GM10266 (cell line): ENCODE measurements around the gene TFIP11.

Source experiments
- DNase-seq: peaks from one replicate; pipeline ENCODE4 v3.0.0; 2012; ENCODE audit errors: extremely low spot score
- CTCF ChIP-seq: IDR thresholded peaks from 2 replicates; pipeline ENCODE4 v1.5.1; 2012; ENCODE audit warnings: mild to moderate bottlenecking, low read depth; ENCODE audit not compliant: control insufficient read depth, insufficient read depth; ENCODE audit errors: missing control alignments

The TFIP11 gene

DNA sequence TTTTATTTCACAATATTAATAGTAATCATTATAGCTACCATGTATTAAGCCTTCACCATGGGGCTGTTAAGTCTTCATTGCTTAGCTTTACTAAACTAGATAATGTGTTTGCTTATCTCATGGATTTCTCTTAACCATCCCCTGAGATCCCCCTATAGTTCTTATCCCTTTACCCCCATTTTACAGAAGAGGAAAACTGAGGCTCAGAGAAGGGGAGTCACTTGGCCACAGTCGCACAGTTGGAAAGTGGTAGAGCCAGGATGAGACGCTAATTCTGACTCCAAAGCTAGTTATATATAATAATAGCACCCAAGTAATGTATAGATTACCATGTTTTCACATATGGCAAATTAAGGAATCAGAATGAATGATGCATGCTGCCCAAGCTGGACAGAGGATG, 9.7 kb upstream of the TFIP11 start:
- no peak for DNase-seq
- no peak for TF ChIP-seq CTCF

- DNase-seq = no peak
- no peak for TF ChIP-seq CTCF
These were observed 5.2 kb upstream of the TFIP11 start for GRCh38 chr22:26517429-26517828.

- no peak for DNase-seq
- no peak for TF ChIP-seq CTCF
These were observed 4.2 kb upstream of the TFIP11 start for GRCh38 chr22:26516503-26516902.

- no peak for DNase-seq
- no peak for TF ChIP-seq CTCF
These were observed 3.7 kb upstream of the TFIP11 start for GRCh38 chr22:26515931-26516330.

GRCh38 chr22:26514419-26515161, 2.3 kb upstream of the TFIP11 start:
- TF ChIP-seq CTCF = no peak
- DNase-seq = no peak

DNA sequence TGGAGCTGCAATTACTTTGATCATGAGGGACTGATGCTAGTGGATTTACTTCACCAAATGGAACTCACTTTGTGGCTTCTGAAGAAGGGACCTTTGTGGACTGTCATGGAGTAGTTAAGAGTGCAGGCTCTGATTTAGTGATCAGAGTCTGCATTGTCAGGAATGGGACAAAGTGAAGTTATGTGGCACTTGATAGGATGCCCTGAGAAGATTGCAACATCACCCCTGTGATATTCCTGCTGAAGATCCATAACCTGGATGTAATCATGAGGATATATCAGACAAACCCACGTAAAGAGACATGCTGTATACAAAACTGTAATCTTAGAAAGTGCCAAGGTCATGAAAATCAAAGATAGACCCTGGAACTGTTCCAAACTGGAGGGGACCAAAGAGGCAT, 1.6 kb upstream of the TFIP11 start:
- TF ChIP-seq CTCF = no peak
- DNase-seq = no peak

- TF ChIP-seq CTCF = no peak
- no peak for DNase-seq
These were observed 4.1 kb downstream of the TFIP11 start for GRCh38 chr22:26508148-26508547.
